ENCODE results near the gene PLCG1. TPM values are rescaled to one million over a fixed set of nuclear protein-coding genes. Genes with fewer than 3 reads are reported as not detected.
A peak's percentile ranks its signal among the peaks of the same experiment; 100 is the strongest.

Gene PLCG1
- total RNA-seq, 1 donor from 2014 or later: 320 TPM

- Mint-ChIP-seq H3K27ac (ENCODE audit: unreplicated experiment) (peak overlapping the region; percentile 24), H3K36me3 (ENCODE audit: low read depth) (peaks cover under 1% of the 10 kb centered on the region), H3K4me3 (peak overlapping the region; percentile 89), H3K9me3 (no peaks in the 10 kb centered on the region), H3K27me3 (ENCODE audit: low read depth) (peaks cover 3% of the 10 kb centered on the region), H3K4me1 (peaks cover 72% of the 10 kb centered on the region)
- TF ChIP-seq CTCF (conservative IDR thresholded peaks at IDR 0.05): no peak
- DNase-seq (ENCODE audit: low read depth, low spot score): no peak
Observed at GRCh38 chr20:41139227-41140093, 2.1 kb downstream of the PLCG1 start.

DNA sequence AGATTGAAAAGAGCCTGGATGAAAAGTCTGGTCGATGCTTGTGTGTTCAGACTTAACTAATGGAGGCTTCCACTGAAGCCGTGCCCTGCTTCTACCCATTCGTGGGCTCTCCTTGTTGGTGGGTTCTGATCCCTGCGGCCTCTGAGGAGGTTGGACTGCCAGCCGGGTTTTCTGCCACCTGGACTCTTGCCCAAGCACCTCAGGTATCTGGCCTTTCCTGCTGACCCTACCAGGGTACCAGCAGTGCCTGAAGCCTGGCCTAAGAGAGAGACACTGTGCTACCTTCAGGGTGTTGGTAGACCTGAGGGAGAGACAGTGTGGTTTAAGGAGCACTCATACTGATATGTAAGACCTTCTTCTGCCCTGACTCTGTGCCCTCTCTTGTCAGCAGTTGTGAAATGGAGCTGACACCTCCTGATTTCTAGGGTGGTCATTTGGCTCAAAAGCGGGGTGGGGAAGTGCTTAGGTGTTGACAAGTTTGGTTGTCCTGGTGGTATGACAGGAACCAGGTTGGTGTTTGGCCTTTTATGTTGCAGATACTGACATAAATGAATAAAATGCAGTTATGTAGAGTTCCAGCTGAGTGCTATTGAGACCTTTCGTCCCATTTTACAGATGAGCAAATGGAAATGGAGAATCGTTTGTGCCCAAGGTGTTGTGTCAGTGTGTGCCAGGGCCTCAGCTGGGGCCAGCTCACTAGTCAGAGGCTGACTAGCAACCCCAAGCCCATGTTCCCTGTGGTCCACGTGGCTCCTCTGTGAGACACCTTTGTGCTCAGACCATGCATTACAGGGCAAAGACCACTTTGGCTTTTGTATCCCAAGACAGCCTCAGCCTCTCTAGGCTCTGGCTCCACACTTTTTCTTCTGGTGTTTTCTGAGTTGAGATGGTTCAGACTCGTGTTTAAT is 3.1 kb downstream of the PLCG1 start:
- TF ChIP-seq CTCF (conservative IDR thresholded peaks at IDR 0.05): no peak
- no peaks in the 10 kb centered on the region for H3K9me3 Mint-ChIP-seq
- DNase-seq (ENCODE audit: low read depth, low spot score): no peak
- H3K27me3 Mint-ChIP-seq (ENCODE audit: low read depth): peaks cover 3% of the 10 kb centered on the region
- peaks cover 78% of the 10 kb centered on the region for H3K4me1 Mint-ChIP-seq
- peak overlapping the region; percentile 92 for H3K27ac Mint-ChIP-seq (ENCODE audit: unreplicated experiment)
- peaks cover 5% of the 10 kb centered on the region for H3K36me3 Mint-ChIP-seq (ENCODE audit: low read depth)
- peak overlapping the region; percentile 89 for H3K4me3 Mint-ChIP-seq

GRCh38 chr20:41141153-41141815 is 3.9 kb downstream of the PLCG1 start:
- H3K36me3 Mint-ChIP-seq (ENCODE audit: low read depth): peaks cover 5% of the 10 kb centered on the region
- peaks cover 2% of the 10 kb centered on the region for H3K27me3 Mint-ChIP-seq (ENCODE audit: low read depth)
- H3K9me3 Mint-ChIP-seq: no peaks in the 10 kb centered on the region
- peak overlapping the region; percentile 92 for H3K27ac Mint-ChIP-seq (ENCODE audit: unreplicated experiment)
- H3K4me3 Mint-ChIP-seq: peak overlapping the region; percentile 78
- no peak for TF ChIP-seq CTCF (conservative IDR thresholded peaks at IDR 0.05)
- H3K4me1 Mint-ChIP-seq: peaks cover 71% of the 10 kb centered on the region
- DNase-seq (ENCODE audit: low read depth, low spot score): peak; percentile 35

DNA sequence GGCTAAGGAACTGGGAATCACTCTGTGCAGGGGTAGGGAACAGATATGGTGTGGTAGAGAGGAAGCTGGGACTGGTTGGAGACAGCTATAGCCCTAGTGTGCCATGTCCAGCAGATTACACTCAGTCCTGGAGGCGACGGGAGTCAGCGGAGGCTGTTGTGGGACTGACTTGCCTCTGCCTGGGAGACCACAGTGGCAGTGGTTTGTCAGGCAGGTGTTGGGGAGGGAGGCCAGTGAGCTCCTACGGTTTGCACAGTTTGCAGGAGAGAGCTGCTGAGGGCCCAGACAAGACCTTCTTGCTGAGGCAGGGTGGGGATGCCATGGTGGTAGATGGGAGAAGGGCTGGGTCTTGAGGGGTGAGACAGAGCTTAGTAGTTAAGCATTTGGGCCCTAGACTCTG is 4.9 kb downstream of the PLCG1 start:
- no peak for TF ChIP-seq CTCF (conservative IDR thresholded peaks at IDR 0.05)
- H3K9me3 Mint-ChIP-seq: no peaks in the 10 kb centered on the region
- DNase-seq (ENCODE audit: low read depth, low spot score): no peak
- H3K4me1 Mint-ChIP-seq: peaks cover 76% of the 10 kb centered on the region
- peak overlapping the region; percentile 32 for H3K27ac Mint-ChIP-seq (ENCODE audit: unreplicated experiment)
- H3K36me3 Mint-ChIP-seq (ENCODE audit: low read depth): peaks cover 10% of the 10 kb centered on the region
- no peaks in the 10 kb centered on the region for H3K27me3 Mint-ChIP-seq (ENCODE audit: low read depth)
- H3K4me3 Mint-ChIP-seq: peak overlapping the region; percentile 78

DNA sequence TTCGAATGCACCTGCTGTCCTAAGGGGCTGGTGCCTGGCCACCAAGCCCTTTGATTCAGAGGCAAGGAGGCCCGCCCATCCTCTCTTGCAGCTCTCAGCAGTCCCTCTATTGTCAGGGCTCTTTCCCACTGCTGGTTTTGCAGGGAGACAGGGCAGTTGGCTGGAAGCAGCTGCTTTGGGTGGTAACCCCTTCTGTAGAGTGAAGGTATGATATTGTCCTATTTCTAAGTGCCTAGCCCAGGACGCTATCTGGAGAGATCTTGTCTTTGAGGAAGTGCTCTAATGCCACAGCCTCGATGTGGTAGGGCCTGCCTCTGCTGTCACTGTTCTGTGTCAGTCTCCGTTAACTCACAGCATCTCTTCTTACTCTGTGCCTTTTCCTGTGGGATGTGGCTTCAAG is 5.6 kb downstream of the PLCG1 start:
- no peak for DNase-seq (ENCODE audit: low read depth, low spot score)
- H3K36me3 Mint-ChIP-seq (ENCODE audit: low read depth): peaks cover 11% of the 10 kb centered on the region
- H3K27me3 Mint-ChIP-seq (ENCODE audit: low read depth): no peaks in the 10 kb centered on the region
- H3K4me1 Mint-ChIP-seq: peaks cover 77% of the 10 kb centered on the region
- no peak for TF ChIP-seq CTCF (conservative IDR thresholded peaks at IDR 0.05)
- no peaks in the 10 kb centered on the region for H3K9me3 Mint-ChIP-seq
- peak overlapping the region; percentile 38 for H3K4me3 Mint-ChIP-seq
- H3K27ac Mint-ChIP-seq (ENCODE audit: unreplicated experiment): peak overlapping the region; percentile 70
